T-cell (primary cell): ENCODE measurements around the gene SHISA6. TPM values are rescaled to one million over a fixed set of nuclear protein-coding genes. Genes with fewer than 3 reads are reported as not detected.
"Not testable (repeated sequence)": the region's sequence is repeated elsewhere in the genome, so short reads cannot be mapped to it uniquely, and the experiment has no call there.

Source experiments
- ATAC-seq, 4 experiments: fragments of 200-7000 bp in 3 of 4; fragments of 150-1000 bp in 1 of 4; cut with Tn5 transposase; replicated peaks in 1 of 4; 1 replicate in 3 of 4; 2 replicates in 1 of 4; pipeline ENCODE4 v1.10.0; 2021; ENCODE audit warnings: moderate library complexity in 3 of 4, mild to moderate bottlenecking in 2 of 4, moderate number of reproducible peaks in 1 of 4
- CTCF ChIA-PET, 2 donors: fragments of 300-600 bp; sonication (Branson Sonifier 250); formaldehyde crosslinking; loops; one replicate each; lab custom pipeline; 2022; ENCODE audit warnings: antibody characterized with exemption in 2 of 2; lab: Charles Lee
- POLR2A ChIA-PET, 2 donors: fragments of 300-600 bp; sonication (Branson Sonifier 250); formaldehyde crosslinking; loops; one replicate each; lab custom pipeline; 2022; ENCODE audit warnings: antibody characterized with exemption in 2 of 2; lab: Charles Lee
- DNase-seq, 35 experiments: peaks; one replicate each; pipeline versions ENCODE4 v3.0.0 to v3.0.0-alpha.2; 2013 to 2023
- H3K27ac ChIP-seq: one replicate; pipeline ENCODE4 v1.5.1; 2013; ENCODE audit warnings: low read length
- H3K27me3 ChIP-seq, 2 experiments: replicated peaks in 1 of 2; 1 replicate in 1 of 2; 2 replicates in 1 of 2; pipeline versions ENCODE4 v1.6.1 to v1.7.0; 2013; ENCODE audit warnings: low read length in 1 of 2, mixed read lengths in 1 of 2; ENCODE audit not compliant: control insufficient read depth in 2 of 2, insufficient read depth in 2 of 2; ENCODE audit errors: extremely low read depth in 1 of 2
- H3K36me3 ChIP-seq, 2 donors: 1 replicate in 1 of 2; 2 replicates in 1 of 2; pipeline versions ENCODE4 v1.6.1 to v1.7.0; 2013; ENCODE audit warnings: low read length in 1 of 2; ENCODE audit not compliant: control insufficient read depth in 2 of 2, insufficient read depth in 1 of 2; ENCODE audit errors: extremely low read depth in 1 of 2
- H3K4me1 ChIP-seq, 2 experiments: 1 replicate in 1 of 2; 2 replicates in 1 of 2; pipeline versions ENCODE4 v1.6.1 to v1.7.0; 2013; ENCODE audit warnings: low read length in 2 of 2, mixed read lengths in 1 of 2; ENCODE audit not compliant: insufficient read depth in 2 of 2, control insufficient read depth in 1 of 2; ENCODE audit errors: extremely low read depth in 1 of 2
- H3K4me3 ChIP-seq, 2 donors: 1 replicate in 1 of 2; 2 replicates in 1 of 2; pipeline versions ENCODE4 v1.5.1 to v1.7.0; 2013; ENCODE audit warnings: mild to moderate bottlenecking in 2 of 2, low read length in 1 of 2, moderate library complexity in 1 of 2; ENCODE audit not compliant: control insufficient read depth in 1 of 2; ENCODE audit errors: extremely low read depth in 1 of 2
- H3K9me3 ChIP-seq: 2 replicates; pipeline ENCODE4 v1.7.0; 2013
- H3K27ac Mint-ChIP-seq, 2 donors: one replicate each; pipeline ENCODE4 v1.8.0; 2020 to 2021; ENCODE audit warnings: mild to moderate bottlenecking in 2 of 2, mixed read lengths in 2 of 2
- H3K27me3 Mint-ChIP-seq, 2 donors: one replicate each; pipeline ENCODE4 v1.8.0; 2021 to 2022; ENCODE audit warnings: mixed read lengths in 2 of 2
- H3K36me3 Mint-ChIP-seq: one replicate; pipeline ENCODE4 v1.8.0; 2021; ENCODE audit warnings: mixed read lengths
- H3K4me1 Mint-ChIP-seq, 3 donors: one replicate each; pipeline ENCODE4 v1.8.0; 2020 to 2022; ENCODE audit warnings: mixed read lengths in 3 of 3, mild to moderate bottlenecking in 1 of 3
- H3K4me3 Mint-ChIP-seq, 3 donors: one replicate each; pipeline ENCODE4 v1.8.0; 2020 to 2022; ENCODE audit warnings: mild to moderate bottlenecking in 3 of 3, mixed read lengths in 3 of 3, moderate library complexity in 3 of 3
- H3K9me3 Mint-ChIP-seq, 3 donors: one replicate each; pipeline ENCODE4 v1.8.0; 2020 to 2022; ENCODE audit warnings: mixed read lengths in 3 of 3
- WGBS: methylation state at CpG from one replicate; pipeline ENCODE4 v1.1.5; 2013; ENCODE audit warnings: missing lambda C conversion rate; ENCODE audit not compliant: insufficient coverage; 5-methylcytosine and 5-hydroxymethylcytosine counted together
- total RNA-seq, 35 experiments: library from RNA in 6 of 35; stranded (reverse) in 6 of 35; fragments of 120-200 nt in 1 of 35; gene quantifications; one replicate each; pipeline versions ENCODE4 v1.2.1 to v1.2.4 and lab custom pipeline; 2013 to 2026

The SHISA6 gene
- total RNA-seq, 5 donors from 2014 or later (not counting 1 experiment from before 2014, with no cell fraction given), result not detected

- POLR2A ChIA-PET, result no interaction called here
- Mint-ChIP-seq H3K9me3 (no peaks in the 10 kb centered on the region), H3K36me3 (no peaks in the 10 kb centered on the region), H3K4me1 (no peaks in the 10 kb centered on the region), H3K4me3 (no peak overlapping the region), H3K27me3 (no peaks in the 10 kb centered on the region), H3K27ac (no peak overlapping the region)
- H3K27me3 ChIP-seq, result no peaks in the 10 kb centered on the region
- ATAC-seq (no peak), DNase-seq (no peak)
- H3K27ac ChIP-seq, result no peak overlapping the region
- H3K36me3 ChIP-seq, result no peaks in the 10 kb centered on the region
- WGBS, result 50% methylated on average over 2 of the region's 8 CpGs
- H3K4me1 ChIP-seq, result no peaks in the 10 kb centered on the region
- H3K9me3 ChIP-seq, result no peaks in the 10 kb centered on the region
- H3K4me3 ChIP-seq, result no peak overlapping the region
- CTCF ChIA-PET, result no interaction called here
These were observed 52.5 kb downstream of the SHISA6 start for GRCh38 chr17:11293480-11293879.

- Histone ChIP-seq H3K9me3 (no peaks in the 10 kb centered on the region), H3K4me3 (no peak overlapping the region), H3K27me3 (no peaks in the 10 kb centered on the region), H3K27ac (no peak overlapping the region), H3K36me3 (no peaks in the 10 kb centered on the region), H3K4me1 (no peaks in the 10 kb centered on the region)
- Mint-ChIP-seq H3K27ac (no peak overlapping the region), H3K27me3 (no peaks in the 10 kb centered on the region), H3K4me3 (no peak overlapping the region), H3K36me3 (no peaks in the 10 kb centered on the region), H3K4me1 (no peaks in the 10 kb centered on the region), H3K9me3 (no peaks in the 10 kb centered on the region)
- ChIA-PET POLR2A (no interaction called here), CTCF (no interaction called here)
- DNase-seq (no peak), ATAC-seq (no peak)
- WGBS, result no CpG with 5 or more reads among the region's 10 CpGs
These were observed 53.8 kb downstream of the SHISA6 start for GRCh38 chr17:11294826-11295225.

DNA sequence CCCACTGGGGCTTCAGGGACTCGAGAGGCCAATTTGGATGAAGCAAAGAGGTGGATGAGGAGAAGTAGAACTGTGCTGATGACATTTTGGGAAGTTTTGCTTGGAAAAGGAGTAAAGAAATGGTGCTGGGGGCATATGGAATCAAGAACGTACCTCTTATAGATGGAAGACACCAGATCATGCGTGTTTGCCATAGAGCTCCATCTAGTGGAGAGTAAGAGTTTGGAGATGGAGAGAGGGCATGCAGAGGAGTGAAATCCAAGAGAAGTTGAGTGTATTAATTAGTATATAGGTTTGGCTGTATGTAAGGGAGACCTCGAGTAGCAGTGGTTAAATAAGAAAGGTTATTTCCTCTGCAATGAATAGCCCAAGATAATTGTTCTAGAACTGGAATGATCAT, 56.0 kb downstream of the SHISA6 start:
- Histone ChIP-seq H3K4me1 (no peaks in the 10 kb centered on the region), H3K9me3 (no peaks in the 10 kb centered on the region), H3K27ac (no peak overlapping the region), H3K27me3 (no peaks in the 10 kb centered on the region), H3K36me3 (no peaks in the 10 kb centered on the region), H3K4me3 (no peak overlapping the region)
- Mint-ChIP-seq H3K4me3 (no peak overlapping the region), H3K4me1 (no peaks in the 10 kb centered on the region), H3K27me3 (no peaks in the 10 kb centered on the region), H3K9me3 (no peaks in the 10 kb centered on the region), H3K27ac (no peak overlapping the region), H3K36me3 (no peaks in the 10 kb centered on the region)
- DNase-seq (no peak), ATAC-seq (no peak)
- WGBS, result 35% methylated on average over 3 of the region's 4 CpGs
- CTCF ChIA-PET, result interaction anchor here in 1 of 2 donors (0.6 kb wide), 1 partner anchor 141 kb away, joined by 8 read pairs; no protein-coding TSS in a partner anchor
- POLR2A ChIA-PET, result no interaction called here

- Mint-ChIP-seq H3K27me3 (no peaks in the 10 kb centered on the region), H3K27ac (no peak overlapping the region), H3K4me3 (no peak overlapping the region), H3K36me3 (no peaks in the 10 kb centered on the region), H3K9me3 (no peaks in the 10 kb centered on the region), H3K4me1 (no peaks in the 10 kb centered on the region)
- Histone ChIP-seq H3K27me3 (no peaks in the 10 kb centered on the region), H3K9me3 (no peaks in the 10 kb centered on the region), H3K4me1 (no peaks in the 10 kb centered on the region), H3K4me3 (no peak overlapping the region), H3K27ac (no peak overlapping the region), H3K36me3 (no peaks in the 10 kb centered on the region)
- DNase-seq (no peak), ATAC-seq (no peak)
- 67% methylated on average over 1 of the region's 1 CpG for WGBS
- POLR2A ChIA-PET, result no interaction called here
- CTCF ChIA-PET, result interaction anchor here in 1 of 2 donors (0.6 kb wide), 1 partner anchor 305 kb away, joined by 12 read pairs; no protein-coding TSS in a partner anchor
These were observed 57.4 kb downstream of the SHISA6 start for GRCh38 chr17:11298401-11298800.

DNA sequence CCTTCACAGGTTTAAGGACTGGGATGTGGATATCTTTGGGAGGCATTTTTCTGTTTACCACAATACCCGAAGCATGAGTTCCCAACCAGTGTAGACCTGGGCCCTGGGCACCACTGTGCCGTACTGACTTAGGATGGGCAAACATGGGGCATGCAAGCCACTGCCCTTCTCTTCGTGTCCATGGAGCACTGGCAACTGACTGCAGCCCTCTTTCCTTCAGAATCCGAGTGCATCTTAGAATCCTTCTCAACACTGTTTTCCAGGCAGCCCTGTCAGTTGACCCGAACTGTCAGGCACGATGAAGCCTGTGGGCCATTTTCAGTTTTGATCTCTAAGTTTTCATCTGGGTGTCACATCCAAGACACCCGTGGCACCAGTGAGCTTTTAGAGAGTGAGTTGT, 59.2 kb downstream of the SHISA6 start:
- POLR2A ChIA-PET, result interaction anchor here in 1 of 2 donors (0.6 kb wide), 1 partner anchor 9 kb away, joined by 5 read pairs; no protein-coding TSS in a partner anchor
- H3K9me3 ChIP-seq, result no peaks in the 10 kb centered on the region
- CTCF ChIA-PET, result no interaction called here
- WGBS, result 71% methylated on average over 4 of the region's 7 CpGs
- no peak overlapping the region for H3K27ac ChIP-seq
- H3K4me1 ChIP-seq, result no peaks in the 10 kb centered on the region
- peaks cover 0 to 3% of the 10 kb centered on the region in 2 experiments for H3K27me3 ChIP-seq
- DNase-seq (no peak), ATAC-seq (no peak)
- Mint-ChIP-seq H3K4me1 (no peaks in the 10 kb centered on the region), H3K4me3 (no peak overlapping the region), H3K9me3 (peaks cover 0 to 2% (median 0%) of the 10 kb centered on the region in 3 donors), H3K27me3 (no peaks in the 10 kb centered on the region), H3K27ac (no peak overlapping the region), H3K36me3 (no peaks in the 10 kb centered on the region)
- no peaks in the 10 kb centered on the region for H3K36me3 ChIP-seq
- no peak overlapping the region for H3K4me3 ChIP-seq

DNA sequence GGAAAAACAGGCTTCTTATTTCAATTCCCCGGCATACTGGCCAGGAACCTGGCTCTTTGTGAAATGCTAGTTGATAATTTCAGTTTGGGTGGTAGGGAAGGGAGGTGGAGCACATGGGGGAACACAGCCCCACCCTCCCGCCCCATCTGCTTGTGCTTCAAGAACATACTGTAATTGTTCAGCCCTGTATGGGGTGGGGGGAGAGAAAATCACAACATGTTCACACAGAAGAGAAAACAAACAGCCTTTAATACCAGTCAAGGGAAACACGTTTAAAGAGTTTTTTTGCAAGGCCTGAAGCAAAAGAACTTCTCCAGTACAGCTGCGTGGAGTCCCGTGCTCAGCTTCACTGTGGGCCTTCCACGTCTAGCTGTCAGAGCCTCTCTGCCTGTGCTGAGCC, 59.7 kb downstream of the SHISA6 start:
- Histone ChIP-seq H3K36me3 (no peaks in the 10 kb centered on the region), H3K27me3 (peaks cover 0 to 3% of the 10 kb centered on the region in 2 experiments), H3K9me3 (no peaks in the 10 kb centered on the region), H3K4me1 (no peaks in the 10 kb centered on the region), H3K4me3 (no peak overlapping the region), H3K27ac (no peak overlapping the region)
- Mint-ChIP-seq H3K27me3 (no peaks in the 10 kb centered on the region), H3K27ac (no peak overlapping the region), H3K4me3 (no peak overlapping the region), H3K4me1 (no peaks in the 10 kb centered on the region), H3K9me3 (peaks cover 0 to 2% (median 0%) of the 10 kb centered on the region in 3 donors), H3K36me3 (no peaks in the 10 kb centered on the region)
- DNase-seq, result no peak
- 80% methylated on average over 3 of the region's 6 CpGs for WGBS
- POLR2A ChIA-PET, result no interaction called here
- ATAC-seq, result no peak
- CTCF ChIA-PET, result no interaction called here

DNA sequence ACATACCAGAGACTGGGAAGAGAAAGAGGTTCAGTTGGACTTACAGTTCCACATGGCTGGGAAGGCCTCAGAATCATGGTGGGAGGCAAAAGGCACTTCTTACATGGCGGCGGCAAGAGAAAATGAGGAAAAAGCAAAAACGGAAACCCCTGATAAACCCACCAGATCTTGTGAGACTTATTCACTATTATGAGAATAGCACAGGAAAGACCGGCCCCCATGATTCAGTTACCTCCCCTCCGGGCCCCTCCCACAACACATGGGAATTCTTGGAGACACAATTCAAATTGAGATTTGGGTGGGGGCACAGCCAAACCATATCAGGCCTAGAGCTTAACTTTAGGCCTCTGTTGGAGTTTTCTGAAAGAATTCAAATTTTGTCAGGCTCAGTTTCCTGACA, 60.9 kb downstream of the SHISA6 start:
- H3K36me3 ChIP-seq, H3K27ac Mint-ChIP-seq, H3K4me1 Mint-ChIP-seq, H3K4me3 Mint-ChIP-seq, H3K27me3 ChIP-seq, CTCF ChIA-PET, H3K27ac ChIP-seq, H3K9me3 Mint-ChIP-seq, H3K9me3 ChIP-seq, H3K4me3 ChIP-seq, H3K4me1 ChIP-seq, H3K36me3 Mint-ChIP-seq, POLR2A ChIA-PET, ATAC-seq, DNase-seq, H3K27me3 Mint-ChIP-seq: not testable (repeated sequence)
- WGBS, result 90% methylated on average over 2 of the region's 5 CpGs
